ENCODE data around the gene LPIN2. TPM values are rescaled to one million over a fixed set of nuclear protein-coding genes. Genes with fewer than 3 reads are reported as not detected.

The LPIN2 gene, protein sequence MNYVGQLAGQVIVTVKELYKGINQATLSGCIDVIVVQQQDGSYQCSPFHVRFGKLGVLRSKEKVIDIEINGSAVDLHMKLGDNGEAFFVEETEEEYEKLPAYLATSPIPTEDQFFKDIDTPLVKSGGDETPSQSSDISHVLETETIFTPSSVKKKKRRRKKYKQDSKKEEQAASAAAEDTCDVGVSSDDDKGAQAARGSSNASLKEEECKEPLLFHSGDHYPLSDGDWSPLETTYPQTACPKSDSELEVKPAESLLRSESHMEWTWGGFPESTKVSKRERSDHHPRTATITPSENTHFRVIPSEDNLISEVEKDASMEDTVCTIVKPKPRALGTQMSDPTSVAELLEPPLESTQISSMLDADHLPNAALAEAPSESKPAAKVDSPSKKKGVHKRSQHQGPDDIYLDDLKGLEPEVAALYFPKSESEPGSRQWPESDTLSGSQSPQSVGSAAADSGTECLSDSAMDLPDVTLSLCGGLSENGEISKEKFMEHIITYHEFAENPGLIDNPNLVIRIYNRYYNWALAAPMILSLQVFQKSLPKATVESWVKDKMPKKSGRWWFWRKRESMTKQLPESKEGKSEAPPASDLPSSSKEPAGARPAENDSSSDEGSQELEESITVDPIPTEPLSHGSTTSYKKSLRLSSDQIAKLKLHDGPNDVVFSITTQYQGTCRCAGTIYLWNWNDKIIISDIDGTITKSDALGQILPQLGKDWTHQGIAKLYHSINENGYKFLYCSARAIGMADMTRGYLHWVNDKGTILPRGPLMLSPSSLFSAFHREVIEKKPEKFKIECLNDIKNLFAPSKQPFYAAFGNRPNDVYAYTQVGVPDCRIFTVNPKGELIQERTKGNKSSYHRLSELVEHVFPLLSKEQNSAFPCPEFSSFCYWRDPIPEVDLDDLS
- 13.1 and 15.9 TPM in 2 replicates for total RNA-seq (2022)
- percentile 73 among the genes with signal in this experiment for Bru-seq, nascent RNA
- BruChase-seq, experiment 1, labeled RNA remaining after a 6-hour chase: percentile 64 among the genes with signal in this experiment
- BruChase-seq, experiment 2, labeled RNA remaining after a 2-hour chase: percentile 65 among the genes with signal in this experiment
- long read RNA-seq, partial matches to known transcripts: 4 of 12 reads
- long read RNA-seq, other reads (novel, unspliced or antisense): 8 of 12 reads

DNA sequence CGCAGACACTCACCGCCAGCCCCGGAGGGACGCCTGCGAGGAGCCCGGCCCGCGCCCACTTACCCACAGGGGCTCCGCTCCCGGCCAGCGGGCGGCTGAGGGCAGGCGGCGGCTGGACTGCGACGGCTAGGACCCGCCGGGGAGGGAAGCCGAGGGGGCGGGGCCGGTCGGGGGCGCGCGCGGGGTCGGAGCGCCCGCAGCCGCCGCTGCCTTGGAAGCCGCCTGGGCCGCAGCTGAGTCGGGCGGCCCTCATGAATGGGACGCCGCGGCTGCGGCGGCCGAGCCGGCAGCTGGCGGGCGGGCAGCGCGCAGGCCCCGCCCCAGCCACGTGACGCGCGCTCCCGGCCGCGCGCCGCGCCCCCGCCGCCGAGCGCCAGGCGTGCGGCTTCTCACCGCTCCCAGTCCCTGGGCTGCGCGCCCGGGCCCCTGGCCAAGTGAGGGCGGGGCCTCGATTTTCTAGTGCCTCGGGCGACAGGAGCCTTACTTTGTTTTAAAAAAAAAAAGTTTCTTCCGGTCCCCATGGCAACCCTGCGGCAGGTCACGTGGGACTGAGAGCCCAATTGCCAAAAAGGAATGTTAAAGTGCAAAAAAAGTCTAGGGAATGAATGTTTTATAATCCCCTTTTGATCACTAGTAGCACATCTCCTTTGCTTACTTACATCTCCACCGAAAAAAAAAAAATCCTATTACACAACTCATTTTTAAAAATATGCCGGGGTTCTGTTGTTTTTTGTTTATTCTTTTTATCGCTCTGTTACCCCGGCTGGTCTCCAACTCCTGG is at the start of gene LPIN2:
Gene LPIN2 (minus strand): TSS at position 121 of the 781 bp plus-strand sequence. CDS start 52,304 bp downstream, outside the sequence.
- TF ChIP-seq, protein P1, sequence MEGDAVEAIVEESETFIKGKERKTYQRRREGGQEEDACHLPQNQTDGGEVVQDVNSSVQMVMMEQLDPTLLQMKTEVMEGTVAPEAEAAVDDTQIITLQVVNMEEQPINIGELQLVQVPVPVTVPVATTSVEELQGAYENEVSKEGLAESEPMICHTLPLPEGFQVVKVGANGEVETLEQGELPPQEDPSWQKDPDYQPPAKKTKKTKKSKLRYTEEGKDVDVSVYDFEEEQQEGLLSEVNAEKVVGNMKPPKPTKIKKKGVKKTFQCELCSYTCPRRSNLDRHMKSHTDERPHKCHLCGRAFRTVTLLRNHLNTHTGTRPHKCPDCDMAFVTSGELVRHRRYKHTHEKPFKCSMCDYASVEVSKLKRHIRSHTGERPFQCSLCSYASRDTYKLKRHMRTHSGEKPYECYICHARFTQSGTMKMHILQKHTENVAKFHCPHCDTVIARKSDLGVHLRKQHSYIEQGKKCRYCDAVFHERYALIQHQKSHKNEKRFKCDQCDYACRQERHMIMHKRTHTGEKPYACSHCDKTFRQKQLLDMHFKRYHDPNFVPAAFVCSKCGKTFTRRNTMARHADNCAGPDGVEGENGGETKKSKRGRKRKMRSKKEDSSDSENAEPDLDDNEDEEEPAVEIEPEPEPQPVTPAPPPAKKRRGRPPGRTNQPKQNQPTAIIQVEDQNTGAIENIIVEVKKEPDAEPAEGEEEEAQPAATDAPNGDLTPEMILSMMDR (IDR thresholded peaks at IDR 0.05; ENCODE audit: unreplicated experiment): no peak
- Mint-ChIP-seq H3K4me3 (ENCODE audit: unreplicated experiment) (peak within 1 kb of the TSS; percentile 82), H3K36me3 (ENCODE audit: insufficient read depth, unreplicated experiment) (peaks cover 6% of the 10 kb centered on the region), H3K27me3 (ENCODE audit: insufficient read depth, unreplicated experiment) (no peaks in the 10 kb centered on the region), H3K4me1 (ENCODE audit: insufficient read depth, unreplicated experiment) (peaks cover 21% of the 10 kb centered on the region), H3K27ac (ENCODE audit: low read depth, unreplicated experiment) (peak within 1 kb of the TSS; percentile 92), H3K9me3 (ENCODE audit: unreplicated experiment) (no peaks in the 10 kb centered on the region)
- POLR2A ChIA-PET: interaction anchor here (1.0 to 1.5 kb wide), 3 partner anchors 25 to 233 kb away, joined by 3 to 4 read pairs (median 4); no protein-coding TSS in a partner anchor
- CTCF ChIA-PET: no interaction called here
- intact Hi-C loops (cut with micrococcal nuclease): loop anchor here (1.0 to 5.0 kb wide), 2 partner anchors 114 to 233 kb away; no protein-coding TSS in a partner anchor
- BruUV-seq (replicated peaks): no TSS peak
- peak; percentile 97 for DNase-seq (ENCODE audit: unreplicated experiment)

DNA sequence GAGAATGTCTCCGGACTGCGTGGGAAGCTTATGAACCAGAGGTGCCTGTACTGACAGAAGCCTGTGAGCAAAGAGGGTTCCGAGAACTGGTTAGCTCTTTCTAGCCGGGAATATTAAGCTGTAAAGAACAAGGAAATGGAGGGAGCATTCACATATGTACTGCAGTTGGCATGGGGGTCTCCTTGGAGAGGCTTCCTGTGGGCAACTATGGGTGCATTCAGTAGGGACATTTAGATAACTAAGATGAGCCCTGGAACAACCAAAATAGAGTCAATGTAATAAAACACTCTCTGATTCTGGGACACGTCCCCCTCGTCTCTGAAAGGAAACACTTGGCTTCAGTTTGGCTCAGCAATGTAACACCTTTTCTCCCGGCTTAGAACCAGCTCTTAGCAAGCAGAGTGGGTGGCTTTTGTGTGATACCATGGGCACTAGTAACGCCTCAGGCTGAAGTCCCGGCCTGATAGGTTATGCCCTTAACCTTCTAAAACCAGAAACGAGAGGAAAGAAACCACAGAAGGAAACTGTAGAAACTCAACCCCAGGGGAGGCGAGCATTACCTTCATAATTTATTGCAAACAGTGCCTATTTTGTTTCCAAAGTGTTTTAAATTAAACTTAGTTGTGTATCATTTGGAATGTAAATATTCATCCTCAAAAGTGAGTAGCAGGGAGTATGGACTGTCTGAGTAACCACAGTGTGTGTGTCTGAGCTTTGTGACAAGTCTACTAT is 48.8 kb upstream of the LPIN2 start:
- intact Hi-C loops (cut with micrococcal nuclease): loop anchor here (2.0 kb wide), 2 partner anchors 129 to 185 kb away; partner anchors contain the start of gene MYL12A
- TF ChIP-seq, protein P1 (IDR thresholded peaks at IDR 0.05; ENCODE audit: unreplicated experiment): no peak
- Mint-ChIP-seq H3K9me3 (ENCODE audit: unreplicated experiment) (no peaks in the 10 kb centered on the region), H3K4me3 (ENCODE audit: unreplicated experiment) (no peak overlapping the region), H3K27ac (ENCODE audit: low read depth, unreplicated experiment) (no peak overlapping the region), H3K4me1 (ENCODE audit: insufficient read depth, unreplicated experiment) (peaks cover 6% of the 10 kb centered on the region), H3K36me3 (ENCODE audit: insufficient read depth, unreplicated experiment) (peaks cover 2% of the 10 kb centered on the region), H3K27me3 (ENCODE audit: insufficient read depth, unreplicated experiment) (no peaks in the 10 kb centered on the region)
- ChIA-PET POLR2A (interaction anchor here (1.4 kb wide), 1 partner anchor 47 kb away, joined by 4 read pairs; no protein-coding TSS in a partner anchor), CTCF (interaction anchor here (0.7 to 1.8 kb wide), 16 partner anchors 12 to 129 kb away, joined by 3 to 8 read pairs (median 3); no protein-coding TSS in a partner anchor)
- DNase-seq (ENCODE audit: unreplicated experiment): no peak
- BruUV-seq (replicated peaks): no TSS peak

DNA sequence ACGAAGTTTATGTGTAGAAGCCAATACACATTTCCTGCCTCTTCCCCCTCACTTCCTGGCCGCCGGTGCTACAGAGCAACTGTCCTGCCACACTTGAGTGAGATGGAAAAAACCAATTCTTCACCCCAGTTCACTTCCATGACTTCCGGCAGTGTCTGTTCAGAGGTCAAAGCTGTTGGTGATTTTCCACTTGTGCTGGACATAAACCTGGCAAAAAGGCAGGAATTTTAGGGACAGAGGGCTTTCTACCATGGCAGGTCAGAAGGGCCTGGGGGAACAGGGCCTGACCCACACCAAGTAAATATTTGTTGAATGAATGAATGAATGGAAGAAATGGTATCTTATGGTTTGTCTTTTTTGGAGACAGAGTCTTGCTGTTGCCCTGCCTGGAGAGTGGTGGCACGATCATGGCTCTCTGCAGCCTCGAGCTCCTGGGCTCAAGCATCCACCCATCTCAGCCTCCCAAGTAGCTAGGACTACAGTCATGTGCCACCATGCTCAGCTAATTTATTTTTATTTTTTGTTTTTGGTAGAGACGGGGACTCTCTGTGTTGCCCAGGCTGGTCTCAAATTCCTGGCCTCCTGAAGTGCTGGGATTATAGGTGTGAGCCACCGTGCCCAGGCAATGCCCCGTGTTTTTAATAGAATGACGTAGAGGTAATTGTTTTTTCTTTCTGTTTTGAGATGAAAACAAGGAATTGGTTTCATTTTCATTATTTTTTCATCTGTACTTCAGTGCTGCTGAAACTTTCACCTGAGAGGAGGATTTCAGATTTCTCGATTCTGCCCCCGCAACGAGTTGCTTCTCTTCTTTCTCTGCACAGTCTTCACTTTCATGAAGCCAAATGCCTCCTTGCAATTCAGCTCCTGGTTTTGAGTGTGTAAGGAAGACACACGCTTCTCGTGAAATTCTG is 48.0 kb upstream of the LPIN2 start:
- no peak overlapping the region for H3K4me3 Mint-ChIP-seq (ENCODE audit: unreplicated experiment)
- no TSS peak for BruUV-seq (replicated peaks)
- H3K4me1 Mint-ChIP-seq (ENCODE audit: insufficient read depth, unreplicated experiment): peaks cover 6% of the 10 kb centered on the region
- intact Hi-C loops (cut with micrococcal nuclease): no loop called here
- H3K9me3 Mint-ChIP-seq (ENCODE audit: unreplicated experiment): no peaks in the 10 kb centered on the region
- no peaks in the 10 kb centered on the region for H3K36me3 Mint-ChIP-seq (ENCODE audit: insufficient read depth, unreplicated experiment)
- H3K27ac Mint-ChIP-seq (ENCODE audit: low read depth, unreplicated experiment): no peak overlapping the region
- CTCF ChIA-PET: interaction anchor here (0.6 to 1.6 kb wide), 6 partner anchors 27 to 321 kb away, joined by 3 to 6 read pairs (median 3); no protein-coding TSS in a partner anchor
- POLR2A ChIA-PET: no interaction called here
- TF ChIP-seq, protein P1 (IDR thresholded peaks at IDR 0.05; ENCODE audit: unreplicated experiment): no peak
- no peak for DNase-seq (ENCODE audit: unreplicated experiment)
- no peaks in the 10 kb centered on the region for H3K27me3 Mint-ChIP-seq (ENCODE audit: insufficient read depth, unreplicated experiment)
